HepG2 (cell line): Measurements from ENCODE around the gene MIA3. TPM values are rescaled to one million over a fixed set of nuclear protein-coding genes. Genes with fewer than 3 reads are reported as not detected.
A peak's percentile ranks its signal among the peaks of the same experiment; 100 is the strongest.

Experiments used
- CERS6 ChIP-seq: sonication (generic); formaldehyde crosslinking; IDR thresholded peaks from 2 replicates; pipeline ENCODE4 v1.5.0; 2020; ENCODE audit warnings: missing genetic modification reagents
- ERF ChIP-seq: IDR thresholded peaks from 2 replicates; pipeline ENCODE4 v1.6.1; 2018; ENCODE audit warnings: missing biosample characterization, missing genetic modification reagents
- KLF15 ChIP-seq: sonication (generic); formaldehyde crosslinking; IDR thresholded peaks from 2 replicates; pipeline ENCODE4 v1.8.1; 2023; ENCODE audit warnings: borderline replicate concordance, mild to moderate bottlenecking, inconsistent platforms, missing genetic modification reagents, mixed read lengths
- NAIF1 ChIP-seq: sonication (generic); formaldehyde crosslinking; IDR thresholded peaks from 2 replicates; pipeline ENCODE4 v1.5.0; 2020; ENCODE audit warnings: mild to moderate bottlenecking, missing genetic modification reagents, borderline replicate concordance
- PAF1 ChIP-seq: IDR thresholded peaks from 2 replicates; pipeline ENCODE4 v1.6.1; 2016; ENCODE audit warnings: missing genetic modification reagents, missing compliant biosample characterization
- PBX3 ChIP-seq: sonication (generic); formaldehyde crosslinking; IDR thresholded peaks from 2 replicates; pipeline ENCODE4 v1.8.1; 2023; ENCODE audit warnings: missing genetic modification reagents, inconsistent platforms, borderline replicate concordance
- U2AF1 ChIP-seq: fragments of 200-400 bp; formaldehyde crosslinking; optimal IDR thresholded peaks from 2 replicates; pipeline ENCODE3; 2017; ENCODE audit warnings: mild to moderate bottlenecking, low read depth, low read length
- ZGPAT ChIP-seq: IDR thresholded peaks from 2 replicates; pipeline ENCODE4 v1.6.1; 2016; ENCODE audit warnings: mild to moderate bottlenecking
- ZNF292 ChIP-seq: sonication (generic); formaldehyde crosslinking; IDR thresholded peaks from 2 replicates; pipeline ENCODE4 v1.8.1; 2022; ENCODE audit warnings: mild to moderate bottlenecking, low read depth, missing genetic modification reagents, borderline replicate concordance
- ZNF510 ChIP-seq: sonication (generic); formaldehyde crosslinking; IDR thresholded peaks from 2 replicates; pipeline ENCODE4 v1.4.0; 2020; ENCODE audit warnings: low read depth, mild to moderate bottlenecking, missing genetic modification reagents
- ZNF710 ChIP-seq: sonication (generic); formaldehyde crosslinking; IDR thresholded peaks from 2 replicates; pipeline ENCODE4 v1.5.0; 2020; ENCODE audit warnings: mild to moderate bottlenecking, missing genetic modification reagents, borderline replicate concordance
- polyA plus RNA-seq, 8 experiments: library from polyadenylated mRNA; depleted of rRNA in 3 of 8; stranded (reverse) in 7 of 8; unstranded in 1 of 8; fragments of >200 nt; fragmentation: Illumina TruSeq in 4 of 8; extraction: Trizol in 4 of 8; gene quantifications; 2 replicates each; pipeline versions ENCODE4 v1.2.1 to v1.2.3, GENCODE V29; 2011 to 2016; ENCODE audit warnings: low read depth in 4 of 8, missing spikeins in 1 of 8, mixed read lengths in 1 of 8; ENCODE audit not compliant: insufficient read depth in 1 of 8
- total RNA-seq, 5 experiments: library from RNA; depleted of rRNA; stranded (reverse); fragments of >200 nt; fragmentation: Illumina TruSeq; extraction: Trizol; gene quantifications; 2 replicates each; pipeline ENCODE4 v1.2.3, GENCODE V29; 2016; ENCODE audit warnings: low read depth in 1 of 5
- TF ChIP-seq, protein P1 (sequence below): sonication (generic); formaldehyde crosslinking; IDR thresholded peaks from 2 replicates; pipeline ENCODE4 v1.5.0; 2020; ENCODE audit warnings: mild to moderate bottlenecking, missing genetic modification reagents
- TF ChIP-seq, protein P2 (sequence below): sonication (generic); formaldehyde crosslinking; IDR thresholded peaks from 2 replicates; pipeline ENCODE4 v1.4.0; 2020; ENCODE audit warnings: missing genetic modification reagents
- TF ChIP-seq, protein P3 (sequence below), 2 experiments: IDR thresholded peaks; 2 replicates each; pipeline ENCODE4 v1.6.1; 2011 to 2012; ENCODE audit warnings: low read length in 2 of 2, borderline replicate concordance in 1 of 2, low read depth in 1 of 2, mild to moderate bottlenecking in 1 of 2, moderate library complexity in 1 of 2

Gene MIA3
- total and polyA plus RNA-seq, 2 of the 13 experiments (the other 11 are each of a cell fraction or from before 2014, with no cell fraction given) = 45.6 to 48.7 TPM

DNA sequence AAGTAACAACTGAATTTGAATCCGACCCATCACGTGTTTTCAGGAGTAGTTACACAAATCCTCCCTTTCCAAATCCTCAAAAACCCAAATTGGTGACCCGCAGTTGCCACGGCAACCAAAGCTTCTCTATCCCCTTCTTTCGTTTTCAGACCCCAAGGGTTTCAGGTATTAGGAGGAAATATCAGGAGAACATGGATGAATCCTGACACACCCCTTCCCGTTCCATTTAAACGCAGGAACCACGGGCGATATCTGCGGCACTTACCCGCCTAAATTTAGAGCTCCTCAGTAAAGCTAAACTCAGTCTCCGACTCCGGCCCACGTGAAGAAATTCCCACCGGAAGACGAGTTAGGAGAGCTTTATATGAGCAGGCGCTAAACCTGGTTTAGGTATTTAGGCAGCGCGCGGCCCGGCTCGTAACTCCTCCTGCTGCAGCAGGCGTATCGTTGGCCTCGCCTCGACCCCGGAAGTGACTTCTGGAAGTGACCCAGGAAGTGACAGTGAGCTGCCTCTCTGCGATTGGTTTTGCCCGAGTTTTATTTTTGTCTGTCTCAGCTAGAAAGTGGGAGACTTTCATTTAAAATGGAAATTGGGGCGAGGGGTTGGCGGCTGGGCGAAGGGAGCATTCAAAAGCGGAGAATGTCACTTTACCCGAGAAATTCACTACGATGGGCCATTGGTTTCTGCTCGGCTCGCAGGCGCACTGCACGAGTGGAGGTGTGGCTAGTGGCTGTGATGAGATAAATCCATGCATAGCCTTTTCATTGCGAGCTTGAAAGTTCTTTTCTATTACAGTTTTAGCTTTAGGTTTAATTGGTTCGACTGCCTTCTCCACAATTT, 28.2 kb upstream of the MIA3 start, which contains the start of gene TAF1A (continued):
- TF ChIP-seq, protein P1, sequence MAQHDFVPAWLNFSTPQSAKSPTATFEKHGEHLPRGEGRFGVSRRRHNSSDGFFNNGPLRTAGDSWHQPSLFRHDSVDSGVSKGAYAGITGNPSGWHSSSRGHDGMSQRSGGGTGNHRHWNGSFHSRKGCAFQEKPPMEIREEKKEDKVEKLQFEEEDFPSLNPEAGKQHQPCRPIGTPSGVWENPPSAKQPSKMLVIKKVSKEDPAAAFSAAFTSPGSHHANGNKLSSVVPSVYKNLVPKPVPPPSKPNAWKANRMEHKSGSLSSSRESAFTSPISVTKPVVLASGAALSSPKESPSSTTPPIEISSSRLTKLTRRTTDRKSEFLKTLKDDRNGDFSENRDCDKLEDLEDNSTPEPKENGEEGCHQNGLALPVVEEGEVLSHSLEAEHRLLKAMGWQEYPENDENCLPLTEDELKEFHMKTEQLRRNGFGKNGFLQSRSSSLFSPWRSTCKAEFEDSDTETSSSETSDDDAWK (CRISPR knock-in tag) = no peak
- no peak for TF ChIP-seq ZNF710 (CRISPR knock-in tag)
- TF ChIP-seq PBX3 = no peak
- TF ChIP-seq, protein P2, sequence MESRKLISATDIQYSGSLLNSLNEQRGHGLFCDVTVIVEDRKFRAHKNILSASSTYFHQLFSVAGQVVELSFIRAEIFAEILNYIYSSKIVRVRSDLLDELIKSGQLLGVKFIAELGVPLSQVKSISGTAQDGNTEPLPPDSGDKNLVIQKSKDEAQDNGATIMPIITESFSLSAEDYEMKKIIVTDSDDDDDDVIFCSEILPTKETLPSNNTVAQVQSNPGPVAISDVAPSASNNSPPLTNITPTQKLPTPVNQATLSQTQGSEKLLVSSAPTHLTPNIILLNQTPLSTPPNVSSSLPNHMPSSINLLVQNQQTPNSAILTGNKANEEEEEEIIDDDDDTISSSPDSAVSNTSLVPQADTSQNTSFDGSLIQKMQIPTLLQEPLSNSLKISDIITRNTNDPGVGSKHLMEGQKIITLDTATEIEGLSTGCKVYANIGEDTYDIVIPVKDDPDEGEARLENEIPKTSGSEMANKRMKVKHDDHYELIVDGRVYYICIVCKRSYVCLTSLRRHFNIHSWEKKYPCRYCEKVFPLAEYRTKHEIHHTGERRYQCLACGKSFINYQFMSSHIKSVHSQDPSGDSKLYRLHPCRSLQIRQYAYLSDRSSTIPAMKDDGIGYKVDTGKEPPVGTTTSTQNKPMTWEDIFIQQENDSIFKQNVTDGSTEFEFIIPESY (CRISPR knock-in tag) = no peak
- TF ChIP-seq ERF = no peak
- TF ChIP-seq, protein P3, sequence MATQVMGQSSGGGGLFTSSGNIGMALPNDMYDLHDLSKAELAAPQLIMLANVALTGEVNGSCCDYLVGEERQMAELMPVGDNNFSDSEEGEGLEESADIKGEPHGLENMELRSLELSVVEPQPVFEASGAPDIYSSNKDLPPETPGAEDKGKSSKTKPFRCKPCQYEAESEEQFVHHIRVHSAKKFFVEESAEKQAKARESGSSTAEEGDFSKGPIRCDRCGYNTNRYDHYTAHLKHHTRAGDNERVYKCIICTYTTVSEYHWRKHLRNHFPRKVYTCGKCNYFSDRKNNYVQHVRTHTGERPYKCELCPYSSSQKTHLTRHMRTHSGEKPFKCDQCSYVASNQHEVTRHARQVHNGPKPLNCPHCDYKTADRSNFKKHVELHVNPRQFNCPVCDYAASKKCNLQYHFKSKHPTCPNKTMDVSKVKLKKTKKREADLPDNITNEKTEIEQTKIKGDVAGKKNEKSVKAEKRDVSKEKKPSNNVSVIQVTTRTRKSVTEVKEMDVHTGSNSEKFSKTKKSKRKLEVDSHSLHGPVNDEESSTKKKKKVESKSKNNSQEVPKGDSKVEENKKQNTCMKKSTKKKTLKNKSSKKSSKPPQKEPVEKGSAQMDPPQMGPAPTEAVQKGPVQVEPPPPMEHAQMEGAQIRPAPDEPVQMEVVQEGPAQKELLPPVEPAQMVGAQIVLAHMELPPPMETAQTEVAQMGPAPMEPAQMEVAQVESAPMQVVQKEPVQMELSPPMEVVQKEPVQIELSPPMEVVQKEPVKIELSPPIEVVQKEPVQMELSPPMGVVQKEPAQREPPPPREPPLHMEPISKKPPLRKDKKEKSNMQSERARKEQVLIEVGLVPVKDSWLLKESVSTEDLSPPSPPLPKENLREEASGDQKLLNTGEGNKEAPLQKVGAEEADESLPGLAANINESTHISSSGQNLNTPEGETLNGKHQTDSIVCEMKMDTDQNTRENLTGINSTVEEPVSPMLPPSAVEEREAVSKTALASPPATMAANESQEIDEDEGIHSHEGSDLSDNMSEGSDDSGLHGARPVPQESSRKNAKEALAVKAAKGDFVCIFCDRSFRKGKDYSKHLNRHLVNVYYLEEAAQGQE (IDR thresholded peaks at IDR 0.05; ENCODE audit: borderline replicate concordance in 1 of 2, low read depth in 1 of 2, low read length in 2 of 2) = no peak
- no peak for TF ChIP-seq U2AF1
- TF ChIP-seq NAIF1 (CRISPR knock-in tag) = no peak; the same call in 1 of the 2 replicates
- no peak for TF ChIP-seq KLF15 (CRISPR knock-in tag)
- TF ChIP-seq ZNF510 (CRISPR knock-in tag) = no peak
- TF ChIP-seq PAF1 = no peak
- TF ChIP-seq CERS6 (CRISPR knock-in tag) = no peak
- TF ChIP-seq ZNF292 = no peak
- peak; percentile 56; the same call in 1 of the 2 replicates for TF ChIP-seq ZGPAT
